Subcutaneous abdominal adipose tissue (tissue), 5 donors: ENCODE results near the gene BNC1.

Experiments
- H3K27ac ChIP-seq: one replicate; pipeline ENCODE4 v1.7.0; 2013; ENCODE audit warnings: low read depth, mild to moderate bottlenecking, inconsistent platforms, low read length, moderate library complexity
- H3K27me3 ChIP-seq, 5 donors: one replicate each; pipeline ENCODE4 v1.7.0; 2013; ENCODE audit warnings: low read length in 5 of 5, inconsistent platforms in 1 of 5; ENCODE audit not compliant: control insufficient read depth in 5 of 5, insufficient read depth in 4 of 5
- H3K36me3 ChIP-seq, 5 donors: one replicate each; pipeline ENCODE4 v1.7.0; 2013; ENCODE audit warnings: low read length in 5 of 5; ENCODE audit not compliant: control insufficient read depth in 5 of 5, insufficient read depth in 5 of 5
- H3K4me1 ChIP-seq, 5 donors: one replicate each; pipeline ENCODE4 v1.7.0; 2013; ENCODE audit warnings: low read length in 5 of 5, mild to moderate bottlenecking in 3 of 5, moderate library complexity in 1 of 5; ENCODE audit not compliant: control insufficient read depth in 5 of 5, insufficient read depth in 5 of 5
- H3K4me3 ChIP-seq, 5 donors: one replicate each; pipeline ENCODE4 v1.7.0; 2013; ENCODE audit warnings: low read length in 5 of 5, low read depth in 1 of 5
- H3K9ac ChIP-seq, 5 donors: one replicate each; pipeline ENCODE4 v1.7.0; 2013; ENCODE audit warnings: low read length in 5 of 5, mild to moderate bottlenecking in 4 of 5, moderate library complexity in 3 of 5
- H3K9me3 ChIP-seq, 5 donors: one replicate each; pipeline ENCODE4 v1.7.0; 2013; ENCODE audit warnings: low read length in 5 of 5; ENCODE audit not compliant: control insufficient read depth in 5 of 5
- donor health status: healthy.
- donor health status: healthy.
- donor health status: healthy.
- donor health status: healthy.
- donor health status: healthy.

Gene BNC1

GRCh38 chr15:83283813-83284558 lies 478 bp downstream of the BNC1 start:
- Histone ChIP-seq H3K27me3 (peaks cover 10 to 51% (median 38%) of the 10 kb centered on the region in 5 donors), H3K27ac (no peak overlapping the region), H3K36me3 (no peaks in the 10 kb centered on the region), H3K9me3 (no peaks in the 10 kb centered on the region), H3K4me3 (peak overlapping the region in 4 of 5 donors; percentile 63 to 69 (median 63)), H3K4me1 (peaks cover 0 to 19% (median 9%) of the 10 kb centered on the region in 5 donors), H3K9ac (peak overlapping the region in 2 of 5 donors; percentile 23 to 52)

- H3K36me3 ChIP-seq, result no peaks in the 10 kb centered on the region
- H3K9me3 ChIP-seq, result no peaks in the 10 kb centered on the region
- H3K27ac ChIP-seq, result no peak overlapping the region
- H3K4me3 ChIP-seq, result peak overlapping the region in 4 of 5 donors; percentile 63 to 69 (median 63)
- H3K9ac ChIP-seq, result peak overlapping the region in 2 of 5 donors; percentile 23 to 52
- H3K27me3 ChIP-seq, result peaks cover 10 to 51% (median 38%) of the 10 kb centered on the region in 5 donors
- H3K4me1 ChIP-seq, result peaks cover 0 to 19% (median 9%) of the 10 kb centered on the region in 5 donors
Observed at GRCh38 chr15:83283138-83283812, 1.2 kb downstream of the BNC1 start.

- Histone ChIP-seq H3K36me3 (no peaks in the 10 kb centered on the region), H3K4me1 (peaks cover 0 to 19% (median 9%) of the 10 kb centered on the region in 5 donors), H3K27me3 (peaks cover 10 to 51% (median 38%) of the 10 kb centered on the region in 5 donors), H3K4me3 (peak overlapping the region in 4 of 5 donors; percentile 63 to 69 (median 63)), H3K9ac (no peak overlapping the region), H3K9me3 (no peaks in the 10 kb centered on the region), H3K27ac (no peak overlapping the region)
Observed at GRCh38 chr15:83282776-83283137, 1.7 kb downstream of the BNC1 start.

- Histone ChIP-seq H3K4me3 (no peak overlapping the region), H3K4me1 (peaks cover 0 to 19% (median 9%) of the 10 kb centered on the region in 5 donors), H3K27me3 (peaks cover 10 to 51% (median 38%) of the 10 kb centered on the region in 5 donors), H3K9me3 (no peaks in the 10 kb centered on the region), H3K9ac (no peak overlapping the region), H3K27ac (no peak overlapping the region), H3K36me3 (no peaks in the 10 kb centered on the region)
Observed at GRCh38 chr15:83282141-83282540, 2.3 kb downstream of the BNC1 start.

- H3K9ac ChIP-seq, result no peak overlapping the region
- no peak overlapping the region for H3K4me3 ChIP-seq
- H3K27ac ChIP-seq, result no peak overlapping the region
- H3K9me3 ChIP-seq, result peaks cover 0 to 3% (median 0%) of the 10 kb centered on the region in 5 donors
- H3K4me1 ChIP-seq, result peaks cover 0 to 5% (median 0%) of the 10 kb centered on the region in 5 donors
- H3K27me3 ChIP-seq, result peaks cover 3 to 27% (median 16%) of the 10 kb centered on the region in 5 donors
- no peaks in the 10 kb centered on the region for H3K36me3 ChIP-seq
Observed at GRCh38 chr15:83278191-83278590, 6.3 kb downstream of the BNC1 start.

GRCh38 chr15:83276661-83277060 lies 7.8 kb downstream of the BNC1 start:
- Histone ChIP-seq H3K9me3 (peaks cover 0 to 3% (median 0%) of the 10 kb centered on the region in 5 donors), H3K4me3 (no peak overlapping the region), H3K36me3 (no peaks in the 10 kb centered on the region), H3K9ac (no peak overlapping the region), H3K27ac (no peak overlapping the region), H3K27me3 (peaks cover 3 to 14% (median 6%) of the 10 kb centered on the region in 5 donors), H3K4me1 (no peaks in the 10 kb centered on the region)

GRCh38 chr15:83275412-83275811 lies 9.1 kb downstream of the BNC1 start:
- Histone ChIP-seq H3K9ac (no peak overlapping the region), H3K27ac (no peak overlapping the region), H3K9me3 (peaks cover 0 to 3% (median 0%) of the 10 kb centered on the region in 5 donors), H3K36me3 (no peaks in the 10 kb centered on the region), H3K27me3 (peaks cover 3 to 7% (median 3%) of the 10 kb centered on the region in 5 donors), H3K4me1 (no peaks in the 10 kb centered on the region), H3K4me3 (no peak overlapping the region)

GRCh38 chr15:83270176-83270575 lies 14.3 kb downstream of the BNC1 start:
- H3K4me1 ChIP-seq, result no peaks in the 10 kb centered on the region
- no peak overlapping the region for H3K4me3 ChIP-seq
- no peaks in the 10 kb centered on the region for H3K27me3 ChIP-seq
- no peak overlapping the region for H3K27ac ChIP-seq
- H3K9me3 ChIP-seq, result no peaks in the 10 kb centered on the region
- no peaks in the 10 kb centered on the region for H3K36me3 ChIP-seq
- no peak overlapping the region for H3K9ac ChIP-seq

GRCh38 chr15:83268147-83268546 lies 16.3 kb downstream of the BNC1 start:
- Histone ChIP-seq H3K27ac (no peak overlapping the region), H3K9ac (no peak overlapping the region), H3K36me3 (no peaks in the 10 kb centered on the region), H3K4me3 (no peak overlapping the region), H3K4me1 (no peaks in the 10 kb centered on the region), H3K9me3 (no peaks in the 10 kb centered on the region), H3K27me3 (no peaks in the 10 kb centered on the region)
